ENCODE results near the gene SH3BP2. TPM values are rescaled to one million over a fixed set of nuclear protein-coding genes. Genes with fewer than 3 reads are reported as not detected.

SH3BP2 gene
- total RNA-seq, 1 experiment from 2014 or later = 52.8 TPM

DNA sequence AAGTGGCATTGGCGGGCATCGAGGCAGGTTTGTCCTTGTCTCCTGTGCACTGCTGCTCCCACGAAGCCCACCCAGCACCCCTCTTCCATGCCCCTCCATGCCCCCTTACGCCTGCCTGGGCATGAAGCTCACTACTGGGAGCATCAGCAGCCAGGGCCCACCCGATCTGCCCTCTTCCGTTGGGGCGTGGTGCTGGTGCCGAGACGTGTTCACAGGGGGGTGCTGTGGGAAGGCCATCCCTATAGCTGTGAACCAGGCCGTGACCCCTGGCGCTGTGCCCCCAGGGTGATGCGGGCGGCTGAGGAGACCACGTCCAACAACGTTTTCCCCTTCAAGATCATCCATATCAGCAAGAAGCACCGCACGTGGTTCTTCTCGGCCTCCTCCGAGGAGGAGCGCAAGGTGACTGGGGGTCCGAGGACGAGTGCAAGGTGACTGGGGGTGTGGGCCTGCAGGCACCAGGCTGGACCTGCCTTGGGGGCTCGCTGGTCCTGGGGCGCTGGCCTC, 31.5 kb downstream of the SH3BP2 start:
- ChIA-PET CTCF (no interaction called here), RAD21 (ENCODE audit: low non-redundant PET in 1 of 2, low total read pairs in 2 of 2, uncharacterized antibody in 2 of 2, unreplicated experiment in 2 of 2) (no interaction called here), POLR2A (no interaction called here)
- Histone ChIP-seq H4K20me1 (ENCODE audit: insufficient read depth) (no peaks in the 10 kb centered on the region), H3K36me3 (ENCODE audit: control insufficient read depth in 1 of 2, insufficient read depth in 2 of 2, low read length in 2 of 2) (peaks cover 21 to 36% of the 10 kb centered on the region in 2 experiments), H3K79me2 (ENCODE audit: insufficient read depth, low read length) (peaks cover 20% of the 10 kb centered on the region), H3K4me3 (replicated peaks in 1 of 2; ENCODE audit: low read depth in 1 of 2, low read length in 2 of 2) (no peak overlapping the region), H3K9me3 (ENCODE audit: control insufficient read depth in 1 of 2, insufficient read depth in 1 of 2, low read depth in 1 of 2, low read length in 2 of 2) (no peaks in the 10 kb centered on the region), H2AFZ (ENCODE audit: low read depth, low read length, poor library complexity, severe bottlenecking) (no peak overlapping the region), H3K9me2 (ENCODE audit: insufficient read depth) (no peaks in the 10 kb centered on the region), H3K27me3 (ENCODE audit: insufficient read depth, low read length) (no peaks in the 10 kb centered on the region), H3K4me2 (ENCODE audit: low read length) (no peak overlapping the region), H3K9ac (ENCODE audit: low read length) (no peak overlapping the region), H3K27ac (ENCODE audit: low read depth, low read length) (no peak overlapping the region), H3K4me1 (ENCODE audit: control insufficient read depth in 1 of 2, insufficient read depth in 2 of 2, low read length in 2 of 2) (peaks cover 4 to 11% of the 10 kb centered on the region in 2 experiments; a peak in 3 of 4 replicates)
- DNase-seq (ENCODE audit: low read depth, low spot score) (no peak), ATAC-seq (no peak)
- intact Hi-C loops (cut with micrococcal nuclease) = no loop called here
- BruUV-seq (replicated peaks) = no TSS peak
- TF ChIP-seq EZH2 (IDR thresholded peaks at IDR 0.05) (no peak), YY1 (IDR thresholded peaks at IDR 0.05; ENCODE audit: extremely low read depth, insufficient replicate concordance, low read depth, low read length) (no peak), ZNF274 (IDR thresholded peaks at IDR 0.05; ENCODE audit: low read depth, low read length) (no peak), POLR2AphosphoS5 (IDR thresholded peaks at IDR 0.05; ENCODE audit: low read depth, low read length) (no peak), ATF3 (IDR thresholded peaks at IDR 0.05) (no peak), SP1 (IDR thresholded peaks at IDR 0.05; ENCODE audit: low read depth) (no peak), SRF (IDR thresholded peaks at IDR 0.05; ENCODE audit: low read depth) (no peak), CBX3 (IDR thresholded peaks at IDR 0.05; ENCODE audit: low read depth) (no peak), ZFX (IDR thresholded peaks at IDR 0.05) (no peak), ZBTB33 (IDR thresholded peaks at IDR 0.05; ENCODE audit: extremely low read depth, insufficient replicate concordance, low read length) (no peak), TCF7L2 (IDR thresholded peaks at IDR 0.05; ENCODE audit: borderline replicate concordance, extremely low read depth, insufficient read depth, insufficient read length) (no peak), RAD21 (IDR thresholded peaks at IDR 0.05; ENCODE audit: low read depth) (no peak)
- TF ChIP-seq, protein P1, sequence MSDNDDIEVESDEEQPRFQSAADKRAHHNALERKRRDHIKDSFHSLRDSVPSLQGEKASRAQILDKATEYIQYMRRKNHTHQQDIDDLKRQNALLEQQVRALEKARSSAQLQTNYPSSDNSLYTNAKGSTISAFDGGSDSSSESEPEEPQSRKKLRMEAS (IDR thresholded peaks at IDR 0.05) = no peak
- TF ChIP-seq, protein P2, sequence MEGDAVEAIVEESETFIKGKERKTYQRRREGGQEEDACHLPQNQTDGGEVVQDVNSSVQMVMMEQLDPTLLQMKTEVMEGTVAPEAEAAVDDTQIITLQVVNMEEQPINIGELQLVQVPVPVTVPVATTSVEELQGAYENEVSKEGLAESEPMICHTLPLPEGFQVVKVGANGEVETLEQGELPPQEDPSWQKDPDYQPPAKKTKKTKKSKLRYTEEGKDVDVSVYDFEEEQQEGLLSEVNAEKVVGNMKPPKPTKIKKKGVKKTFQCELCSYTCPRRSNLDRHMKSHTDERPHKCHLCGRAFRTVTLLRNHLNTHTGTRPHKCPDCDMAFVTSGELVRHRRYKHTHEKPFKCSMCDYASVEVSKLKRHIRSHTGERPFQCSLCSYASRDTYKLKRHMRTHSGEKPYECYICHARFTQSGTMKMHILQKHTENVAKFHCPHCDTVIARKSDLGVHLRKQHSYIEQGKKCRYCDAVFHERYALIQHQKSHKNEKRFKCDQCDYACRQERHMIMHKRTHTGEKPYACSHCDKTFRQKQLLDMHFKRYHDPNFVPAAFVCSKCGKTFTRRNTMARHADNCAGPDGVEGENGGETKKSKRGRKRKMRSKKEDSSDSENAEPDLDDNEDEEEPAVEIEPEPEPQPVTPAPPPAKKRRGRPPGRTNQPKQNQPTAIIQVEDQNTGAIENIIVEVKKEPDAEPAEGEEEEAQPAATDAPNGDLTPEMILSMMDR (IDR thresholded peaks at IDR 0.05 in 2 of 3, conservative IDR thresholded peaks at IDR 0.05 in 1 of 3; ENCODE audit: borderline replicate concordance in 1 of 3, insufficient read depth in 1 of 3, low read depth in 2 of 3, low read length in 2 of 3) = no peak
